ENCODE data around the gene TMEM143. TPM values are rescaled to one million over a fixed set of nuclear protein-coding genes. Genes with fewer than 3 reads are reported as not detected.

The TMEM143 gene
- total and polyA plus RNA-seq, 10 donors: 5.8 to 14.8 (median 9.1) TPM

GRCh38 chr19:48348737-48349136, 15.0 kb downstream of the TMEM143 start:
- Histone ChIP-seq H3K36me3 (peaks cover 0 to 14% (median 0%) of the 10 kb centered on the region in 6 donors), H3K4me1 (peaks cover 0 to 3% (median 0%) of the 10 kb centered on the region in 6 donors), H3K27ac (no peak overlapping the region), H3K27me3 (replicated peaks in 1 of 7) (no peaks in the 10 kb centered on the region), H3K4me3 (no peak overlapping the region), H3K9me3 (no peaks in the 10 kb centered on the region)
- no peak for DNase-seq
- TF ChIP-seq CTCF (IDR thresholded peaks at IDR 0.05 in 8 of 11, conservative IDR thresholded peaks at IDR 0.05 in 3 of 11) (no peak), POLR2AphosphoS5 (IDR thresholded peaks at IDR 0.05) (no peak), POLR2A (IDR thresholded peaks at IDR 0.05) (no peak)
- WGBS, 5 donors: 84 to 90% (median 86%) methylated on average over 5 to 7 of the region's 7 CpGs
- intact Hi-C loops (cut with DNase I; ENCODE audit: low total_unique reads): no loop called here

GRCh38 chr19:48348045-48348444, 15.7 kb downstream of the TMEM143 start:
- DNase-seq: no peak
- TF ChIP-seq POLR2A (IDR thresholded peaks at IDR 0.05) (no peak), CTCF (IDR thresholded peaks at IDR 0.05 in 8 of 11, conservative IDR thresholded peaks at IDR 0.05 in 3 of 11) (no peak), POLR2AphosphoS5 (IDR thresholded peaks at IDR 0.05) (no peak)
- 60 to 85% (median 71%) methylated on average over 5 of the region's 5 CpGs for WGBS, 5 donors
- H3K9me3 ChIP-seq: no peaks in the 10 kb centered on the region
- H3K27ac ChIP-seq: no peak overlapping the region
- H3K4me3 ChIP-seq: no peak overlapping the region
- H3K27me3 ChIP-seq (replicated peaks in 1 of 7): no peaks in the 10 kb centered on the region
- H3K36me3 ChIP-seq: peaks cover 0 to 14% (median under 1%) of the 10 kb centered on the region in 6 donors
- intact Hi-C loops (cut with DNase I; ENCODE audit: low total_unique reads): no loop called here
- H3K4me1 ChIP-seq: peaks cover 0 to 3% (median 0%) of the 10 kb centered on the region in 6 donors

- no peak for DNase-seq
- 71 to 97% (median 91%) methylated on average over 2 of the region's 2 CpGs for WGBS, 5 donors
- Histone ChIP-seq H3K9me3 (no peaks in the 10 kb centered on the region), H3K27me3 (replicated peaks in 1 of 7) (no peaks in the 10 kb centered on the region), H3K27ac (no peak overlapping the region), H3K4me3 (no peak overlapping the region), H3K4me1 (no peaks in the 10 kb centered on the region), H3K36me3 (peaks cover 0 to 32% (median 2%) of the 10 kb centered on the region in 6 donors)
- TF ChIP-seq CTCF (IDR thresholded peaks at IDR 0.05 in 8 of 11, conservative IDR thresholded peaks at IDR 0.05 in 3 of 11) (no peak), POLR2A (IDR thresholded peaks at IDR 0.05) (no peak)
- intact Hi-C loops (cut with DNase I; ENCODE audit: low total_unique reads): no loop called here
These were observed 17.5 kb downstream of the TMEM143 start for GRCh38 chr19:48346191-48346590.

- WGBS, 5 donors: 86 to 100% (median 98%) methylated on average over 5 to 6 of the region's 6 CpGs
- no peak for DNase-seq
- H3K27me3 ChIP-seq (replicated peaks in 1 of 7): no peaks in the 10 kb centered on the region
- intact Hi-C loops (cut with DNase I; ENCODE audit: low total_unique reads): no loop called here
- H3K27ac ChIP-seq: no peak overlapping the region
- TF ChIP-seq CTCF (IDR thresholded peaks at IDR 0.05 in 8 of 11, conservative IDR thresholded peaks at IDR 0.05 in 3 of 11) (no peak), POLR2AphosphoS5 (IDR thresholded peaks at IDR 0.05) (no peak), POLR2A (IDR thresholded peaks at IDR 0.05) (no peak)
- H3K36me3 ChIP-seq: peaks cover 0 to 39% (median 2%) of the 10 kb centered on the region in 6 donors
- no peaks in the 10 kb centered on the region for H3K4me1 ChIP-seq
- H3K4me3 ChIP-seq: no peak overlapping the region
- H3K9me3 ChIP-seq: no peaks in the 10 kb centered on the region
These were observed 18.8 kb downstream of the TMEM143 start for GRCh38 chr19:48344892-48345291.
